B cell (primary cell): ENCODE results near the gene CNGA3. TPM values are rescaled to one million over a fixed set of nuclear protein-coding genes. Genes with fewer than 3 reads are reported as not detected.

ENCODE experiments used
- ATAC-seq: fragments of 200-7000 bp; cut with Tn5 transposase; one replicate; pipeline ENCODE4 v1.10.0; 2021; ENCODE audit warnings: low read depth, mild to moderate bottlenecking, moderate number of reproducible peaks, moderate library complexity
- CTCF ChIA-PET: fragments of 350-600 bp; sonication (Branson Sonifier 250); formaldehyde crosslinking; loops from one replicate; lab custom pipeline; 2021; ENCODE audit warnings: antibody characterized with exemption, inconsistent platforms; lab: Charles Lee
- POLR2A ChIA-PET: fragments of 350-600 bp; sonication (Branson Sonifier 250); formaldehyde crosslinking; loops from one replicate; lab custom pipeline; 2021; ENCODE audit warnings: antibody characterized with exemption; lab: Charles Lee
- DNase-seq: peaks from one replicate; pipeline ENCODE4 v3.0.0; 2013
- H2AFZ ChIP-seq: 2 replicates; pipeline ENCODE4 v1.6.1; 2012; ENCODE audit warnings: mild to moderate bottlenecking, low read depth, low read length; ENCODE audit not compliant: insufficient read depth, poor library complexity, severe bottlenecking
- H3K27ac ChIP-seq, 2 donors: 1 replicate in 1 of 2; 2 replicates in 1 of 2; pipeline ENCODE4 v1.5.1; 2012 to 2013; ENCODE audit warnings: low read length in 2 of 2, mild to moderate bottlenecking in 2 of 2, moderate library complexity in 1 of 2
- H3K27me3 ChIP-seq, 4 experiments: fragments of 200-600 bp in 1 of 4; sonication (generic) in 1 of 4; replicated peaks in 1 of 4; 1 replicate in 2 of 4; 2 replicates in 2 of 4; pipeline versions ENCODE4 v1.6.1 to v1.7.0; 2013 to 2016; ENCODE audit warnings: low read length in 3 of 4, mild to moderate bottlenecking in 2 of 4, mixed read lengths in 1 of 4, moderate library complexity in 1 of 4; ENCODE audit not compliant: insufficient read depth in 4 of 4, control insufficient read depth in 3 of 4; ENCODE audit errors: control extremely low read depth in 1 of 4
- H3K36me3 ChIP-seq, 2 experiments: replicated peaks in 1 of 2; 1 replicate in 1 of 2; 2 replicates in 1 of 2; pipeline versions ENCODE4 v1.6.1 to v1.7.1; 2013; ENCODE audit warnings: low read length in 1 of 2; ENCODE audit not compliant: insufficient read depth in 2 of 2, control insufficient read depth in 1 of 2; ENCODE audit errors: control extremely low read depth in 1 of 2, extremely low read depth in 1 of 2
- H3K4me1 ChIP-seq, 2 donors: fragments of 200-600 bp in 1 of 2; sonication (generic) in 1 of 2; 1 replicate in 1 of 2; 2 replicates in 1 of 2; pipeline versions ENCODE4 v1.5.1 to v1.6.1; 2013 to 2017; ENCODE audit warnings: low read length in 2 of 2; ENCODE audit not compliant: control insufficient read depth in 2 of 2, insufficient read depth in 2 of 2
- H3K4me2 ChIP-seq: replicated peaks from 2 replicates; pipeline ENCODE3; 2012; ENCODE audit warnings: mild to moderate bottlenecking, low read depth, low read length; ENCODE audit not compliant: poor library complexity, severe bottlenecking
- H3K4me3 ChIP-seq, 5 experiments: fragments of 200-600 bp in 1 of 5; sonication (generic) in 1 of 5; 1 replicate in 3 of 5; 2 replicates in 2 of 5; pipeline versions ENCODE4 v1.5.1 to v1.7.0; 2011 to 2016; ENCODE audit warnings: low read length in 4 of 5, mild to moderate bottlenecking in 4 of 5, low read depth in 2 of 5, control low read depth in 1 of 5, moderate library complexity in 1 of 5; ENCODE audit not compliant: insufficient read depth in 1 of 5; ENCODE audit errors: control extremely low read depth in 1 of 5, extremely low read depth in 1 of 5
- H3K79me2 ChIP-seq: fragments of 200-600 bp; sonication (generic); one replicate; pipeline ENCODE4 v1.6.0; 2016; ENCODE audit warnings: low read length; ENCODE audit not compliant: control insufficient read depth, insufficient read depth
- H3K9ac ChIP-seq: fragments of 200-600 bp; sonication (generic); 2 replicates; pipeline ENCODE4 v1.6.1; 2017; ENCODE audit warnings: mild to moderate bottlenecking, low read length, moderate library complexity
- H3K9me3 ChIP-seq, 3 donors: one replicate each; pipeline versions ENCODE4 v1.6.1 to v1.7.1; 2013; ENCODE audit warnings: low read length in 2 of 3; ENCODE audit not compliant: control insufficient read depth in 2 of 3, insufficient read depth in 1 of 3; ENCODE audit errors: control extremely low read depth in 1 of 3
- H4K20me1 ChIP-seq: 2 replicates; pipeline ENCODE4 v1.6.0; 2012; ENCODE audit warnings: mild to moderate bottlenecking, low read length; ENCODE audit not compliant: insufficient read depth, control insufficient read depth, poor library complexity, severe bottlenecking
- H3K27ac Mint-ChIP-seq: one replicate; pipeline ENCODE4 v1.8.0; 2021; ENCODE audit warnings: mixed read lengths
- H3K27me3 Mint-ChIP-seq: one replicate; pipeline ENCODE4 v1.8.0; 2021; ENCODE audit warnings: mixed read lengths
- H3K4me1 Mint-ChIP-seq: one replicate; pipeline ENCODE4 v1.8.0; 2021; ENCODE audit warnings: mixed read lengths
- H3K4me3 Mint-ChIP-seq: one replicate; pipeline ENCODE4 v1.8.0; 2021; ENCODE audit warnings: mixed read lengths
- H3K9me3 Mint-ChIP-seq: one replicate; pipeline ENCODE4 v1.8.0; 2022; ENCODE audit warnings: mixed read lengths; ENCODE audit not compliant: insufficient read depth
- EZH2 ChIP-seq: IDR thresholded peaks from 2 replicates; pipeline ENCODE4 v1.6.1; 2012; ENCODE audit warnings: borderline replicate concordance, low read depth, mild to moderate bottlenecking, moderate library complexity, low read length; ENCODE audit not compliant: insufficient read depth, poor library complexity, severe bottlenecking
- WGBS: methylation state at CpG from one replicate; pipeline ENCODE4 v1.1.5; 2013; ENCODE audit warnings: missing lambda C conversion rate; ENCODE audit not compliant: insufficient coverage; 5-methylcytosine and 5-hydroxymethylcytosine counted together
- intact Hi-C: fragments of 100-400 bp; cut with micrococcal nuclease; formaldehyde crosslinking; loops from one replicate; pipeline ENCODE4 v1.10.0; 2022
- polyA plus RNA-seq: library from polyadenylated mRNA; depleted of rRNA; stranded (reverse); fragments of >200 nt; gene quantifications from 2 replicates; pipeline ENCODE4 v1.2.3, GENCODE V29; 2012
- total RNA-seq, 2 donors: library from RNA; stranded (reverse); fragments of 120-200 nt in 1 of 2; gene quantifications; 1 replicate in 1 of 2; 2 replicates in 1 of 2; pipeline versions ENCODE4 v1.2.3 to v1.2.4, GENCODE V29; 2013 to 2022
- TF ChIP-seq, protein P1 (sequence below): fragments of 200-600 bp; IDR thresholded peaks from one replicate; pipeline ENCODE4 v1.8.0; 2022; ENCODE audit warnings: antibody characterized with exemption, mild to moderate bottlenecking

CNGA3 gene
- total and polyA plus RNA-seq, 2 donors (not counting 1 experiment from before 2014, with no cell fraction given) = not detected

DNA sequence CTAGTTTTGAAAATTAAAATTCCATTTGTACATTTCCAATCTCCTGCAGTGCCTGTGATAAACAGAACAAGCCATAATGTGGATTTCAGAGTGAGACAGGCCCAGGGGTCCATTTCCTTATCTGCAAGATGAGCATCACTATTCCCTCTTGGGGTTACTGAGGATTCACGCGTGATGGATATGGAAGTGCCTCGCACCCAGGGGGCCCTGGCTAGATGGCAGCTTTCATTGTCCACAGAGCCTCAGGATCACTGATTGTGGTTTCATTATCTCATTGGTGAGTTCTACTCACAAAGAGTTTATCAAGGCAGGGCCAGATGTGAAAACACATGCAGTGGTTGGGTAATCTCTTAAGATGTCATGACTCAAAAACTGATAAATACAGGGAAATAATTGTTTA lies 11.6 kb downstream of the CNGA3 start:
- Histone ChIP-seq H3K79me2 (no peaks in the 10 kb centered on the region), H3K36me3 (no peaks in the 10 kb centered on the region), H3K4me1 (no peaks in the 10 kb centered on the region), H3K27me3 (peaks cover 0 to 11% (median 5%) of the 10 kb centered on the region in 4 experiments), H3K4me2 (no peak overlapping the region), H3K27ac (no peak overlapping the region), H3K9ac (no peak overlapping the region), H3K9me3 (peaks cover 1 to 7% (median 3%) of the 10 kb centered on the region in 3 donors), H3K4me3 (no peak overlapping the region), H4K20me1 (no peaks in the 10 kb centered on the region), H2AFZ (no peak overlapping the region)
- no peak for DNase-seq
- no peak for ATAC-seq
- Mint-ChIP-seq H3K27ac (no peak overlapping the region), H3K27me3 (peaks cover 7% of the 10 kb centered on the region), H3K9me3 (no peaks in the 10 kb centered on the region), H3K4me3 (no peak overlapping the region), H3K4me1 (no peaks in the 10 kb centered on the region)
- CTCF ChIA-PET = no interaction called here
- WGBS = 77% methylated on average over 3 of the region's 3 CpGs
- POLR2A ChIA-PET = no interaction called here
- no peak for TF ChIP-seq EZH2
- TF ChIP-seq, protein P1, sequence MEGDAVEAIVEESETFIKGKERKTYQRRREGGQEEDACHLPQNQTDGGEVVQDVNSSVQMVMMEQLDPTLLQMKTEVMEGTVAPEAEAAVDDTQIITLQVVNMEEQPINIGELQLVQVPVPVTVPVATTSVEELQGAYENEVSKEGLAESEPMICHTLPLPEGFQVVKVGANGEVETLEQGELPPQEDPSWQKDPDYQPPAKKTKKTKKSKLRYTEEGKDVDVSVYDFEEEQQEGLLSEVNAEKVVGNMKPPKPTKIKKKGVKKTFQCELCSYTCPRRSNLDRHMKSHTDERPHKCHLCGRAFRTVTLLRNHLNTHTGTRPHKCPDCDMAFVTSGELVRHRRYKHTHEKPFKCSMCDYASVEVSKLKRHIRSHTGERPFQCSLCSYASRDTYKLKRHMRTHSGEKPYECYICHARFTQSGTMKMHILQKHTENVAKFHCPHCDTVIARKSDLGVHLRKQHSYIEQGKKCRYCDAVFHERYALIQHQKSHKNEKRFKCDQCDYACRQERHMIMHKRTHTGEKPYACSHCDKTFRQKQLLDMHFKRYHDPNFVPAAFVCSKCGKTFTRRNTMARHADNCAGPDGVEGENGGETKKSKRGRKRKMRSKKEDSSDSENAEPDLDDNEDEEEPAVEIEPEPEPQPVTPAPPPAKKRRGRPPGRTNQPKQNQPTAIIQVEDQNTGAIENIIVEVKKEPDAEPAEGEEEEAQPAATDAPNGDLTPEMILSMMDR = no peak
- intact Hi-C loops = no loop called here

DNA sequence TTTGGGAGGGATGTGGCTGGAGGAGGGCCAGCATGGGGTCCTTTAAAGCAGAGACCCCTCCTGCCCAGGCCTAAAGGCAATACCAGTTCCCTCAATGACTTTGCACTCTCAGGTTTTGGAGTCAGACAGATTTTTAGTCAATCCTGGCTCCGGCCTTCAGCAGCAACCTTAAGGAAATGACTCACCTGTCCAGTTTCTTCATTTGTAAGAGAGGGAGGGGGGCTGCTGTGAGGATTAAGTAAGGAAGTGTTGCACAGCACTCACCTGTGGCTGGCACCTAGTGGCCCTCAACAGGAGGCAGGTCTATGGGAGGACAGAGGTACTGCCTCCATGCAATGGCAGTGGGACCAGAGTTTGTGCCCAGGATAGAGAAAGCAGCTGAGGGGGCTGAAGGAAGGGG lies 13.7 kb downstream of the CNGA3 start:
- H3K9me3 ChIP-seq = peaks cover 0 to 7% (median 1%) of the 10 kb centered on the region in 3 donors
- CTCF ChIA-PET = no interaction called here
- WGBS = 100% methylated on average over 1 of the region's 1 CpG
- intact Hi-C loops = no loop called here
- H3K27me3 ChIP-seq = peaks cover 0 to 11% (median 5%) of the 10 kb centered on the region in 4 experiments
- H4K20me1 ChIP-seq = no peaks in the 10 kb centered on the region
- H3K27ac Mint-ChIP-seq = no peak overlapping the region
- no peak for TF ChIP-seq EZH2
- TF ChIP-seq, protein P1 = no peak
- no peak overlapping the region for H3K4me3 Mint-ChIP-seq
- ATAC-seq (no peak), DNase-seq (no peak)
- no peak overlapping the region for H3K9ac ChIP-seq
- POLR2A ChIA-PET = no interaction called here
- no peaks in the 10 kb centered on the region for H3K79me2 ChIP-seq
- H2AFZ ChIP-seq = no peak overlapping the region
- no peak overlapping the region for H3K4me3 ChIP-seq
- H3K9me3 Mint-ChIP-seq = no peaks in the 10 kb centered on the region
- no peaks in the 10 kb centered on the region for H3K4me1 Mint-ChIP-seq
- H3K4me1 ChIP-seq = no peaks in the 10 kb centered on the region
- peaks cover 6% of the 10 kb centered on the region for H3K27me3 Mint-ChIP-seq
- H3K27ac ChIP-seq = no peak overlapping the region
- H3K36me3 ChIP-seq = no peaks in the 10 kb centered on the region
- H3K4me2 ChIP-seq = no peak overlapping the region
